ENCODE measurements around the gene VN1R5.

VN1R5 gene

DNA sequence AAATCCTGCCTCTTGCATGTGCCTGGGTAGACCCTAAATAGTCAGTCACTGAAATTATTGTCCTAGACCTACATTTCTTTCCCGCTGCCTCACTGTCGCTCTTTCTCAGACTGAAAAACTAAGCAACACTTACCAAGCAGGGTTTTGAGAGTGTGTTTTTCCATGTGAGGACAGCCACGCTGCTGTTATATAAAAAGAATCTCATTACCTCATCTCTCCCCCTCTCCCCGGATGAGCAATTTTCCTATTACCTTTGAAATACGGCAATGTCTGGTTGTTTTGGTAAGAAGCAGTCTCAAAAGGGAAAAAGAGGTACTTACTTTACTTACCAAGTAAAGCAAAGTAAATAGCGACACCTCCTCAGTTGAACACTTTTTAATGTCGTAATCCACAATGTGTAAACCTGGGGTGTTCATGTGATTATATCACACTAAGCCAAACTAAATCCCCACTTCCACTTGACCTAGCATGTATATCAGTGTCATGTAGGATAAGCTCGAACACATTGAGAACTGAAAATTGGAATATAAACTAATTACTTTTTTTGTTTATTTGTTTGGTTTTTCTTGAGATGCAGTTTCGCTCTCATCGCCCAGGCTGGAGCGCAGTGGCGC is 12.2 kb upstream of the VN1R5 start:
- no peaks in the 10 kb centered on the region for H3K27me3 Mint-ChIP-seq
- H3K9me3 Mint-ChIP-seq = peaks cover 23% of the 10 kb centered on the region

DNA sequence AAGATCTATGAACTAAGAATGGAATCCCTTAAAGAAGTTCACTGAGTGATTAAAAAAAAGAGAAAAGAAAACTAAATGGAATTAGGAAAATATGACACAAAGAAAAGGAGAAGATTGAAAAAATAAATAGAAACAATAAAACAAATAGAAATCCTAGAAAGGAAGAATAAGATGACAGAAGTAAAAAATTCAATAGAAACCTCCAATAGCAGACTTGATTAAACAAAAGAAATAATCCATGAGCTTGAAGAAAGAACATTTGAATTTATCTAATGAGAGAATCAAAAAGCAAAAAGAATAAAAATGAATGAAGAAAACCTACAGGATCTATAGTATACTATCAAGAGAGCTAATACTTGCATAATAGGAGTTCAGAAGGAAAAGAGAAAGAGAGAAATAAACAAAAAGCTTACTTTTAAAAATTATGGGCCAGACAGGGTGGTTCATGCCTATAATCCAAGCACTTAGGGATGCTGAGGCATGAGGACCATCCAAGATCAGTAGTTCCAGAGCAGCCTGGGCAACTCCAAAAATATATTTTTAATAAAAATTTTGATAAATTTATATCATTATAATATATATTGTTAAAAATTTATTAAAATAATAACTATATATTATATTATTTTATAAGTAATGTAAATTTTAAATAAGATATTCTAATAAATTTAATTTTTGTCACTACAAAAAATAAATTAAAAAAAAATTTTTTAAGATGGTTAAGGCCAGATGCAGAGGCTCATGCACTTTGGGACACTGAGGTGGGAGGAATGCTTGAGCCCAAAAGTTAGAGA is 9.4 kb upstream of the VN1R5 start:
- DNase-seq = no peak
- H3K27me3 Mint-ChIP-seq = no peaks in the 10 kb centered on the region
- no peak overlapping the region for H3K27ac Mint-ChIP-seq
- peaks cover 3% of the 10 kb centered on the region for H3K36me3 Mint-ChIP-seq (ENCODE audit: low read depth)
- no peak overlapping the region for H3K4me3 Mint-ChIP-seq
- peaks cover 31% of the 10 kb centered on the region for H3K9me3 Mint-ChIP-seq
- no peaks in the 10 kb centered on the region for H3K4me1 Mint-ChIP-seq (ENCODE audit: low read depth)

More for the DNA sequence above, 12.2 kb upstream of the VN1R5 start:
- H3K36me3 Mint-ChIP-seq (ENCODE audit: low read depth) = peaks cover 3% of the 10 kb centered on the region
- H3K27ac Mint-ChIP-seq = no peak overlapping the region
- no peak overlapping the region for H3K4me3 Mint-ChIP-seq
- DNase-seq = no peak
- H3K4me1 Mint-ChIP-seq (ENCODE audit: low read depth) = no peaks in the 10 kb centered on the region

DNA sequence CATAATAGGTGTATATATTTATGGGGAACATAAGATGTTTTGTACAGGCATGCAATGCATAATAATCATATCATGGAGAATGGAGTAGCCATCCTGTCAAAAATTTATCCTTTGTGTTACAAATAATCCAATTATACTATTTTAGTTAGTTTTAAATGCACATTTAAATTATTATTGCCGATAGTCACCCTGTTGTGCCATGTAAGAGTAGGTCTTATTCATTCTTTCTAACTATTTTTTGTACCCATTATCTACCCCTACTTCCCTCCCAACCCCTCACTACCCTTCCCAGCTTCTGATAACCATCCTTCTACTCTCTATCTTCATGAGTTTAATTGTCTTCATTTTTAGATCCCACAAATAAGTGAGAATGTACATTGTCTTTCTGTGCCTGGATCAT is 8.3 kb upstream of the VN1R5 start:
- peaks cover 37% of the 10 kb centered on the region for H3K9me3 Mint-ChIP-seq
- H3K4me1 Mint-ChIP-seq (ENCODE audit: low read depth) = no peaks in the 10 kb centered on the region
- no peak overlapping the region for H3K27ac Mint-ChIP-seq
- H3K4me3 Mint-ChIP-seq = no peak overlapping the region
- H3K27me3 Mint-ChIP-seq = peaks cover 4% of the 10 kb centered on the region
- H3K36me3 Mint-ChIP-seq (ENCODE audit: low read depth) = peaks cover 3% of the 10 kb centered on the region
- no peak for DNase-seq

DNA sequence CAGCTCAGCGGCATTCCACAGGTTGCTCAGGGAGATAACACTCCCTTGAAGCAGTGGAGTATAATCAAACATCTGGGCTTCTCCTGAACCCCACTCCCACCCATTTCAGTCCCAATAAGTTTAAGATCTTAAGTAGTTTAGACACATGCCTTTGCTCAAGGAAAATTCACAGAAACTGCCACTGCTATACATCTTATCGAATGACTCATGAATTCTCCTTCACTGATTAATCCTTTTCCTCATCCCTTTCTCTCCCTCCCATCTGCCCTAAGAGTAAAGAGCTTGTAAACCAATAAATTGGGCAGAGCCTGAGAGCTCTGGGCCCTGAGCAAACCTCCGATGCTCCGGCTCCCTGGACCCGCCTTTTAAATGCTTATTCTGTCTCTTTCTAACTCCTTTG is 10.2 kb downstream of the VN1R5 start:
- H3K27me3 Mint-ChIP-seq = peaks cover 9% of the 10 kb centered on the region
- DNase-seq = no peak
- H3K4me1 Mint-ChIP-seq (ENCODE audit: low read depth) = no peaks in the 10 kb centered on the region
- H3K36me3 Mint-ChIP-seq (ENCODE audit: low read depth) = peaks cover 2% of the 10 kb centered on the region
- H3K4me3 Mint-ChIP-seq = no peak overlapping the region
- no peak overlapping the region for H3K27ac Mint-ChIP-seq
- peaks cover 31% of the 10 kb centered on the region for H3K9me3 Mint-ChIP-seq

DNA sequence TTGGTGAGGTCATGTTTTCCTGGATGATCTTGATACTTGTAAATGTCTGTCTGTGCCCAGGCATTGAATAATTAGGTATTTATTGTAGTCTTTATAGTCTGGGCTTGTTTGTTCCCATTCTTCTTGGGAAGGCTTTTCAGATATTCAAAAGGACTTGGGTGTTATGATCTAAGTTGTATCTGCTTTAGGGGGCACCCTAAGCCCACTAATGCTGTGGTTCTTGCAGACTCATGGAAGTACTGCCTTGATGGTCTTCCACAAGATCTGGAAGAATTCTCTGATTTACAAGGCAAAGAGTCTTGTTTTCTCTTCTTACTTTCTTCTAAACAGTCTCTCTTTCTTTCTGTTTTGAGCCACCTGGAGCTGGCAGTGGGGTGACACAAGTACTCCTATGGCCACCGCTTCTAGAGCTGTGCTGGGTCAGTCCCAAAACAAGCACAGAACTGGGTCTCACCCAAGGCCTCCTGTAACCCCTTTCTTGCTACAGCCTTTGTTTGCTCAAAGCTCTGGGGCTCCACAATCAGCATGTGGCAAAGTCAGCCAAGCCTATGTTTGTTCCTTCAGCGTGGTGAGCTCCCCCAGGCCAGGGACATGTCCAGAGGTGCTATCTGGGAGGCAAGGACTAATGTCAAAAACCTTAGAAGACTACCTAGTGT is 12.6 kb downstream of the VN1R5 start:
- no peak overlapping the region for H3K4me3 Mint-ChIP-seq
- H3K27me3 Mint-ChIP-seq = peaks cover 9% of the 10 kb centered on the region
- H3K27ac Mint-ChIP-seq = no peak overlapping the region
- no peaks in the 10 kb centered on the region for H3K4me1 Mint-ChIP-seq (ENCODE audit: low read depth)
- peaks cover 33% of the 10 kb centered on the region for H3K9me3 Mint-ChIP-seq
- peaks cover 2% of the 10 kb centered on the region for H3K36me3 Mint-ChIP-seq (ENCODE audit: low read depth)
- no peak for DNase-seq

DNA sequence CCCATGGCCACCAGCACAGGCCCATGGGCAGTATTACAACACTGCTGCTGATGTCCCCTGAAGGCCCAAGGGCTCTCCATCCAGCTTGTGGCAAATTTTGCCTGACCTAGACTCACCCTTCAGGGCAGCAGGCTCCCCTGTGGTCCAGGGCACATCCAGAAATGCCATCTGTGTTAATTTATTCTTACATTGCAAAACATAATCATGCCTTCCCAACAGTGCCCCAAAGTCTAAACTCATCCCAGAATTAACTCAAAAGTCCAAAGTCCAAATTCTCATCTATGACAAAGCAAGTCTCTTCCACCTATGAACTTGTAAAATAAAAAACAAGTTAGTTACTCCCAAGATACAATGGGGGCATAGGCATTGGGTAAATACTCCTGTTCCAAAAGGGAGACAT is 13.3 kb downstream of the VN1R5 start:
- Mint-ChIP-seq H3K27ac (no peak overlapping the region), H3K27me3 (peaks cover 9% of the 10 kb centered on the region), H3K9me3 (peaks cover 29% of the 10 kb centered on the region), H3K4me3 (no peak overlapping the region), H3K4me1 (ENCODE audit: low read depth) (no peaks in the 10 kb centered on the region), H3K36me3 (ENCODE audit: low read depth) (peaks cover 2% of the 10 kb centered on the region)
- DNase-seq = no peak

DNA sequence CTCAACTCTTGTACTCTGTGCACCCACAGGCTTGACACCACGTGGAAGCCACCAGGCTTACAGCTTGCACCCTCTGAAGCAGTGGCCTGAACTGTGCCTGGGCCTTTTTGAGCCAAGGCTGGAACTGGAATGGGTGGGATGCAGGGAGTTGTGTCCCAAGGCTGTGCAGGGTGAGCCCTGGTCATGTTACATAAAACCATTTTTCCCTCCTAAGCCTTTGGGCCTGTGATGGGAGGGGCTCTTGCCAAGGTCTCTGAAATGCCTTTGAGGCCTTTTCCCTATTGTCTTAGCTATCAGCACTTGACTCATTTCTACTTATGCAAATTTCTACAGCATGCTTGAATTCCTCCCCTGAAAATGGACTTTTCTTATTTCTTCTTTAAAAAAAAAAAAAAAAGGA is 14.1 kb downstream of the VN1R5 start:
- no peak overlapping the region for H3K4me3 Mint-ChIP-seq
- DNase-seq = no peak
- no peaks in the 10 kb centered on the region for H3K4me1 Mint-ChIP-seq (ENCODE audit: low read depth)
- H3K9me3 Mint-ChIP-seq = peaks cover 22% of the 10 kb centered on the region
- H3K36me3 Mint-ChIP-seq (ENCODE audit: low read depth) = peaks cover 2% of the 10 kb centered on the region
- peaks cover 9% of the 10 kb centered on the region for H3K27me3 Mint-ChIP-seq
- no peak overlapping the region for H3K27ac Mint-ChIP-seq

DNA sequence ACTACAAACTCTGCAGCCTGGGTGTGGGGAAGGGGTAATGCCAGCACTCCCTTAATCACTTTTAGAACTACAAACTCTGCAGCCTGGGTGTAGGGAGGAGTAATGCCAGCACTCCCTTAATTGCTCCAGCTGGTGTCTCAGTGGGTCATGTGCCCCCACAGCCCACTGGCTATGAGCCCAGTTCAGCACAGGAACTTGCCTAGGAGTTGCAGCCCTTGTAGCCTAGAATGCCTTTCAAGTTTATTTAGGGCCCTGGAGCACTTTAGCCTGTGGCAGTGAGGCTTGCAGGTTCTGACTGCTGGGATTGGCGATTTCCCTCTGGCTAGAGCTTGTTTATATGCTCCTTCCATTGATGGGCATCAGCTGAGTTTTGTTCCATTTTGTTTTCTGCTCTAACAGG is 17.1 kb downstream of the VN1R5 start:
- DNase-seq = no peak
- H3K4me3 Mint-ChIP-seq = no peak overlapping the region
- peaks cover 4% of the 10 kb centered on the region for H3K27me3 Mint-ChIP-seq
- no peak overlapping the region for H3K27ac Mint-ChIP-seq
- peaks cover 13% of the 10 kb centered on the region for H3K9me3 Mint-ChIP-seq
- H3K36me3 Mint-ChIP-seq (ENCODE audit: low read depth) = peaks cover 2% of the 10 kb centered on the region
- H3K4me1 Mint-ChIP-seq (ENCODE audit: low read depth) = no peaks in the 10 kb centered on the region

DNA sequence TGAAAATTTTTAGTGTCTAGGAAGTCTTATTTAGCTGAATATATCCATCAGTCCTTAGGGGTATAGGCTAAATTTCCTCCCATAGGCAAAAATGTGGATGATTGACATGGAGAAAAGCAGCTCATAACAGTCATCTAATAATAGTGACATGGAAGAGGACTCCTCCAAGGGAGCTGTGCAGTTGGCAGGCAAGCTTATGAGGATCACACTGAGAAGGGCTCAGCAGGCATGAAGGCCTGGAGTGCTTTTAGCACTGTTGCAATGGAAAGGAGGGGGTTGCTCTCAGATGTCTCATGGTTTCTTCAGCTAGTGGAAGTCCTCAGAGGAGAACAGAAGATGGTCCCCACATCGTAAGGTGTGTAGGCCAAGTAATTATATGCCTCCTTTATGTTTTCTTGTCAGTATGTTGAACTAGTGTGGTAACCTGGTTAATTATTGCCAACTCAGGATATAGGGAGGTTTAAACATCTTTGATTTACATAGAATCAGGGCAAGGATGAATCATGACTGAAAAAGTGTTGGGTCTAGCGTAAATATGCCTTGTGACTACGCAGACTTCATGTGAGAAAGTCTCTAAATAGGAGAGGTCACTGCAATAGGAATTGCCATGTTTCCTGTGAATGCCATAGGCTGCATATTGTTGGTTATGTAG is 18.9 kb downstream of the VN1R5 start:
- Mint-ChIP-seq H3K36me3 (ENCODE audit: low read depth) (peaks cover 2% of the 10 kb centered on the region), H3K27me3 (no peaks in the 10 kb centered on the region), H3K27ac (no peak overlapping the region), H3K4me1 (ENCODE audit: low read depth) (no peaks in the 10 kb centered on the region), H3K4me3 (no peak overlapping the region), H3K9me3 (peaks cover 13% of the 10 kb centered on the region)
- no peak for DNase-seq

DNA sequence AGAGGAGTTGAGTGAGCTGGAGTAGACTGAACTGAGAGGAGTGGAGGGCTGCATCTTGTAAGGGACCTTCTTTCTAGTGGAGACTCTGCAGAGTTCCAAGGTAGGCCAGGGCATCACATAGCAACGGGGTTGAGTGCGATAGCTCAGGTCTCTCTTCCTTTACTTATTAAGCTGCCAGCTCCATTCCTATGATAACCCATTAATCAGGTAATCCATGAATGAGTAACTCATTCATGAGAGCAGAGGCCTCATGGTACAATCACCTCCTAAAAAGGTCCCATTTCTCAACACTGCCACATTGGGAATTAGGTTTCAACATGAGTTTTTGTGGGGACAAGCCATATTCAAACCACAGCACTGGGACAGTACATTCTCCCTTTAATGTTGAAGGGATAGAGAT is 21.3 kb downstream of the VN1R5 start:
- H3K4me1 Mint-ChIP-seq (ENCODE audit: low read depth) = no peaks in the 10 kb centered on the region
- H3K27ac Mint-ChIP-seq = no peak overlapping the region
- no peak overlapping the region for H3K4me3 Mint-ChIP-seq
- H3K27me3 Mint-ChIP-seq = no peaks in the 10 kb centered on the region
- no peak for DNase-seq
- no peaks in the 10 kb centered on the region for H3K9me3 Mint-ChIP-seq
- no peaks in the 10 kb centered on the region for H3K36me3 Mint-ChIP-seq (ENCODE audit: low read depth)

DNA sequence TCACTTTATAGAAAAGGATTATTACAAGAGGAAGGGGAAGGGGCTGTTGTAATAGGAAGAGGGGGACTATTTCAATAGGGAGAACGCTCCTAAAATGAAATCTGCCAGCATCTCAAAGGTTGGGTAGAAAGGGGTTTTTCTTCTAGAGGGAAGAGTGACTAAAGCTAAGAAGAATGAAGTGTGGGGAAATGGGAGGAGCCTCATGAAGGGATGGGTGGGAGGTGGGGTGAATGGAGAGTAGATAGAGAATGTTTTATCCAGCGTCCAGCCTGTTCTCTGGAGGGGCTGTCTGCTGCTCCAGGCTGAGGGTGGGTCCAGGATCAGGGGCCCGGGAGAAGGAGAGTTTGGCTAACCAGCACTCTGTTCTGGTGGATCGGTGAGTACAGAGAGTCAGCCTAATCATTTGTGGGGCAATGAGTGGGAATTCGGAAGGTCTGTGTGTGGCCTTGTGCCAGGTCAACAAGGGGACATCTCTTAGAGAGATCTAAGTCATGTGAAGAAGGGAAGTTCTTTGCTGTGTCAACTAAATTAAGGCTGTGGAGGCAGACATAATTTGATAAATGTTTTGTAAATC is 25.2 kb downstream of the VN1R5 start:
- Mint-ChIP-seq H3K4me1 (ENCODE audit: low read depth) (no peaks in the 10 kb centered on the region), H3K4me3 (no peak overlapping the region), H3K9me3 (no peaks in the 10 kb centered on the region), H3K27me3 (no peaks in the 10 kb centered on the region), H3K27ac (no peak overlapping the region), H3K36me3 (ENCODE audit: low read depth) (no peaks in the 10 kb centered on the region)
- no peak for DNase-seq

DNA sequence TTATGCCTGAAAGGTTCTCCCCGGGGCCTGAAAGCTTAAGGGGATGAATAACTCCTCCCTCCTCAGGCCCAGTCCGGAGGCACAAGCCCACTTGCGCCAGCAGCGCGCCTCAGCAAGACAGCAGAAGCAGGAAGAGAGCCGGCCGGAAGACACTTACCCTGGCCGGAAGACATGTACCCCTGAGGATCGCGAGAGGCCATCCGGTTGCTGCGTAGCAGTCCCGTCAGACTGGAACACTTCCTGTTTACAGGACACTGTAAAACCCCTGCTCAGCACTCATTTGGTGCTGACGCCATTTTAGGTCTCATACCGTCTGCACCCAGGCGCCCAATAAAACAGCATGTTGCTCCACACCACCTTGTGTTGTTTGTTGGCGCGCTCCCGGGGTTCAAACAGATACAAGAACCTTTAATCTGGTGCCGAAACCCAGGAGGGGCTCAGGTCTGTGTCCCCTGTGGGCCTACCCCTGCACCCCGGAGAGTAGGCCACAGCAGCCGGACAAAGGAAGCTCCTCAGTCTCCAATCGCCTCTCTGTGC is 30.3 kb downstream of the VN1R5 start:
- Mint-ChIP-seq H3K27ac (no peak overlapping the region), H3K9me3 (peaks cover 14% of the 10 kb centered on the region), H3K36me3 (ENCODE audit: low read depth) (no peaks in the 10 kb centered on the region), H3K27me3 (no peaks in the 10 kb centered on the region), H3K4me1 (ENCODE audit: low read depth) (no peaks in the 10 kb centered on the region), H3K4me3 (no peak overlapping the region)
- DNase-seq = no peak

DNA sequence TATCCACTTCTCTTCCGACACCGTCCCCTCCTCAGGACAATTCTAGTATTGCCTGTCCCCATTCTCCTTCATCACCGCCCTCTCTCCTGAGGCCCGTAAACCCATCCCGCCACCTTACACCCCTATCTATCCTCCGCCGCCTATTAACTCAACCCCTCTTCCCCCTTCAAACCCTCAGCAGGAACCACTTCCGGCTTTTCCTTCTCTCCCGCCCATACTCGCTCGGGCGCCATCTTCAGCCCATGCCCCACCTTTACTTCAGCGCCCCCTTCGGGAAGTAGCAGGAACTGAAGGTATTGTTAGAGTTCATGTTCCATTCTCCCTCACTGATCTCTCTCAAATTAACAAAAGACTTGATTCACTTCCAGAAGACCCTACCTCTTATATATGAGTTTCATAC is 31.6 kb downstream of the VN1R5 start:
- no peaks in the 10 kb centered on the region for H3K36me3 Mint-ChIP-seq (ENCODE audit: low read depth)
- H3K27me3 Mint-ChIP-seq = no peaks in the 10 kb centered on the region
- no peak overlapping the region for H3K27ac Mint-ChIP-seq

DNA sequence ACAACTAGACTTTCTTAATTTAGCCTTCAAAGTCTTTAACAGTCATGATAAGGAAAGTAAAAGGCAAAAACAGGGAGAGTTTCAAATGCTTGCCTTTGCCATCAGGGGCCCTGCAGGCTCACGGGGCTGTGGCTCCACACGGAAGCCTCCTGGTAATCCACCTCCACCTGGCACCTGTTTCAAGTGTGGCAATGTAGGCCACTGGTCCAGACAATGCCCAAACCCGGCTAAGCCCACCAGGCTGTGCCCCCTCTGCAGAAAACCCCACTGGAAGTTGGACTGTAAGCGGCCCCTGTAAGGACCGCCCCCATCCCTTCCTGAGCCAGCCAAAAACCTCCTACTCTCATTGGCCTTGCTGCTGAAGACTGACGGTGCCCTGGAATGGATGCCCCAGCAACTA is 32.5 kb downstream of the VN1R5 start:
- Mint-ChIP-seq H3K27me3 (no peaks in the 10 kb centered on the region), H3K27ac (no peak overlapping the region), H3K4me1 (ENCODE audit: low read depth) (peaks cover 3% of the 10 kb centered on the region), H3K9me3 (peaks cover 14% of the 10 kb centered on the region), H3K36me3 (ENCODE audit: low read depth) (no peaks in the 10 kb centered on the region), H3K4me3 (no peak overlapping the region)
- DNase-seq = no peak

More for the DNA sequence above, 31.6 kb downstream of the VN1R5 start:
- no peak for DNase-seq
- Mint-ChIP-seq H3K9me3 (peaks cover 14% of the 10 kb centered on the region), H3K4me1 (ENCODE audit: low read depth) (peaks cover 3% of the 10 kb centered on the region), H3K4me3 (no peak overlapping the region)
